NT2/D1 (cell line): ENCODE measurements around the gene SF3B1.
"Not testable (repeated sequence)": the region's sequence is repeated elsewhere in the genome, so short reads cannot be mapped to it uniquely, and the experiment has no call there.

Experiments used
- SUZ12 ChIP-seq: IDR thresholded peaks from 2 replicates; pipeline ENCODE4 v1.6.1; 2011; ENCODE audit not compliant: insufficient read length, insufficient read depth; ENCODE audit errors: extremely low read depth
- YY1 ChIP-seq: IDR thresholded peaks from 2 replicates; pipeline ENCODE4 v1.6.1; 2011; ENCODE audit not compliant: insufficient read length, insufficient read depth

GRCh38 chr2:197379308-197379917, 55.4 kb downstream of the SF3B1 start:
- not testable (repeated sequence) for TF ChIP-seq YY1, SUZ12
